GM18951 (cell line): ENCODE measurements around the gene UBTD1.

Experiments used
- POLR2A ChIP-seq: IDR thresholded peaks from 4 replicates; pipeline ENCODE4 v1.6.1; 2011; ENCODE audit warnings: mild to moderate bottlenecking; ENCODE audit not compliant: insufficient read length, insufficient read depth; ENCODE audit errors: extremely low read depth
- in situ Hi-C: fragments of 300-500 bp; cut with MboI; formaldehyde crosslinking; loops from one replicate; pipeline ENCODE4 v1.12.0; 2022; ENCODE audit warnings: low sequenced_read_pairs, mixed read lengths, inconsistent platforms; ENCODE audit not compliant: unreplicated experiment

The UBTD1 gene

DNA sequence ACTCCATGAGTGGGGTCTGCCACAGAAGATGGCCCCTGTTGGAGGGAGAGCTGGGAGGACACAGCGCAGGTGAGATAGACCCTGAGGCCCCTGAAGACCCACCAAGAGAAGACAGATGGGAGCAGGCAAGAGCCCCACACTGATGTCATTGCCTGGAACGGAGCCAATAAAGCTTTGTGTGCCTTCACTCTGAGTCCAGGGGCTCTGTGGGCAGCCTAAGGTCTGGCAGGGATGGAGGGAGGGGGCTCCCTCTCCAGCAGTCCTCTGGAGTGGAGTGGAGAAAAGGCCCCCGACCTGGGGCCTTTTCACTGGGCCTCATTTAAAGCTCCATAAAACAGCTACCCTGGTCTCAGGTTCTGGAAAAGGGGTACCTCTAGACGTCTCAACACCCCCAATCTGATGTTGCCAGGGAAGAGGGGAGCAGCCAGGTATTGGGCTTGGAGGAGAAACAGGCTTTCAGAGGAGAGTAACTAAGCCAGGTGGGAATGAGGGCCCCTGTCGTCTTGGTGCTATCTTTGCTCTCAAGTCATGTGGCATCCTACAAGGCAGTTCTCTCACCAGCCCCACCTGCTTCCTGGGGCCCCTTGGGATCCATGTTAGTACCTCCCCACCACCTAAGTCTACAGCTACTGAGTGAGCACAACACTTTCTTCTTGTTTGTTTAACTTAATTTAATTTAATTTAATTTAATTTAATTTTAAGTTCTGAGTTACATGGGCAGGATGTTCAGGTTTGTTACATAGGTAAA is 92.2 kb downstream of the UBTD1 start:
- TF ChIP-seq POLR2A, result no peak
- in situ Hi-C loops, result no loop called here

DNA sequence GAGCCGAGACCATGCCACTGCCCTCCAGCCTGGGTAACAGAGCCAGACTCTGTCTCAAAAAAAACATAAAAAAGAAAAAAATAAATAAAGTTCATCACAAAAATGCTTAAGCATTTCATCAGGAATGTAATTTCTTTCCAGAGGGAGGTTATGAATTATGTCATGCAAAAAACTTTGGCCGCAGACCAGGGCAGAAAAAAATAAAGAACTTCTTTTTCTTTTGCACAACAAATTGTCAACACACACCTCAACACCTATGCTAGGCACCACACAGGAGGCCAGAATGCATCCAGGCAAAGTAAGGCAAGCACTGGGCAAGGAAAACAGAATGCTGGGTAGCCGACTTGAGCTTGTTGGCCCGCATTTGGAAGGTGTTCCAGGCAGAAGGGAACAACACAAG is 94.7 kb downstream of the UBTD1 start:
- in situ Hi-C loops, result no loop called here
- TF ChIP-seq POLR2A, result no peak

DNA sequence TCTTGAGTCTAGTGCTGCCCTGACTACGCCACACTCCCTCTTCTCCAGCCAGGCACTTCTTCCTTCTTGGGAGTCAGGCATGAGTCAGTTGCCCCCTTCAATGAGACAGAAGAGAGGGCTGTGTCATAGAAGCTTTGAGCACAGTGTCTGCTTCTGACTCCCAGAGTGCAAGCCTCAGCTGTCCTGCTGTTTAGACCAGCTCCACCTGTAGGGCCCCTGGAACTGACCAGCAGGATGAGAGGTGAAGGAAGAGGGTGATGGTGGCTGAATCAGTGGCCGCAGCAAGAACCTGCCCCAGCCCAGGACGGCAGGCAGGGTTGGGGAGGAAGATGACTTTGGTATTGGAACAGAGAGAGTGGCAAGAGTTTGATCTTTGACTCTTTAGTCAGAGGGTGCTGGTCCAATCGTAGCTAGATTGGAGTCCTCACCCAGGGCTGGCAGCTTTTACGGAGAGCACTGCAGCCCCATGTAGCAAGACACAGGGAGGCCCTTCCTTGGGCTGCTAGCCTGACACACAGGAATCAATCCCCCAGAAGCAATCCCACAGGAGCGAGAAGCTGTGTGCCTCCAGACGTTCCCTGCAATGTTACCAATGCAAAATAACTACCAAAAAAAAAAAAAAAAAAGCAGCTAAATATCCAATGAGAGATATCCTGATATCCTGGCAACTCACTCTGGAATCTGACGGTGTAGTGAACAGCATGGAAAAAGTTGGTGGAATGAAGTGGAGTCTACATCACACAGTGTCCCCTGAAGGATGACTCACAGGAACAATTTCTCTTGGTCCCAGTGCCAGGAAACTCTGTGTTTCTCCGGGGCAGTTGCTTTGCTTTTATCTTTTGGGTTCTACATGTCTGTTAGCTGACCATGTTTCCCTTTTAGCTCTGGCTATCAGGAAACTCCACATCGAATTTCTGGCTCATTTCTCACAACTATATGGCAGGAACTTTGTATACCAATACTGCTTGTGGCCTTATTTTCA is 97.7 kb downstream of the UBTD1 start:
- in situ Hi-C loops, result no loop called here

DNA sequence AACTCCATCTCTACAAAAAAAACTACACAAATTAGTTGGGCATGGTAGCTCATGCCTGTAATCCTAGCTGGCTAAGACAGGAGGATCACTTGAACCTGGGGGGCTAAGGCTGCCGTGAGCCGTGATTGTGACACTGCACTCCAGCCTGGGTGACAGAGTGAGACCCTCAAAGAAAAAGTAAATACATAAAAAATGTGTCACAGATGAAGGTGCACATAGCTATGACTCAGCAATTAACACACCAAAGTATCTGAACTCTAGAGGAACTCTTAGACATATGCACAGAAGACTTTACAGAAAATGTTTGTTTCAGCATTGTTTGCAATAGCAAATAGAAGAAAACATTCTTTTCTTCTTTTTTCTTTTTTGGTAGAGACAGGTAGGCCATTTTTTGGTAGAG is 99.1 kb downstream of the UBTD1 start:
- in situ Hi-C loops, result no loop called here
- TF ChIP-seq POLR2A, result no peak

More for the DNA sequence above, 97.7 kb downstream of the UBTD1 start:
- TF ChIP-seq POLR2A, result no peak

DNA sequence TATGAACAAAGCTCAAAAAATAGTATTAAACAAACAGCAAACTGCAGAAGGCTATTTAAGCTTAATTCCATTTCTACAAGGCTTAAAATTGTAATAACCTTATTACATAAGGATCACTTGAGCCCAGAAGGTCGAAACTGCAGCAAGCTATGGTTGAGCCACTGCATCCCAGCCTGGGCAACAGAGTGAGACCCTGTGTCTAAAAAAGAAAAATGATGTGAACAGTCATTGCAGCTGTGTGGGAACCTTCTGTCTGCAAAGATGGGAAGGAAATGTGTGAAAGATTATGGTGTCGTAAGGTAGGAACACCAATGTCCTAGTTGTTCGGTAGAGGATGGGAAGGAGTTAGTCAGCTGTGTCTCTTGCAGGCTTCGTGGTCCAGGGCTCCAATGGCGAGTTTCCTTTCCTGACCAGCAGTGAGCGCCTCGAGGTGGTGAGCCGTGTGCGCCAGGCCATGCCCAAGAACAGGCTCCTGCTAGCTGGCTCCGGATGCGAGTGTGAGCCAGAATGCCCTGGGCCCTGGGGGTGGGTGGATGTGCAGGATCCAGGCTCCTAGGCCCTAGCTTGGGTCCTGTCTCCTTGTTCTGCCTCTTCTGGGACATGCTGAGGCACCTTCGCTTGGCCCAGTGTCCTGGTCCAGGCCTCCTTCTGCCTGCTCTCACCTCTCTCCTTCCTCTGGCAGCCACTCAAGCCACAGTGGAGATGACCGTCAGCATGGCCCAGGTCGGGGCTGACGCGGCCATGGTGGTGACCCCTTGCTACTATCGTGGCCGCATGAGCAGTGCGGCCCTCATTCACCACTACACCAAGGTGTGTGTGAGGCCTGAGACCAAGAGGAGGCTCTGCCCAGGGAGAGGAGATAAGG is 99.9 kb downstream of the UBTD1 start:
- in situ Hi-C loops, result no loop called here
- TF ChIP-seq POLR2A, result no peak

DNA sequence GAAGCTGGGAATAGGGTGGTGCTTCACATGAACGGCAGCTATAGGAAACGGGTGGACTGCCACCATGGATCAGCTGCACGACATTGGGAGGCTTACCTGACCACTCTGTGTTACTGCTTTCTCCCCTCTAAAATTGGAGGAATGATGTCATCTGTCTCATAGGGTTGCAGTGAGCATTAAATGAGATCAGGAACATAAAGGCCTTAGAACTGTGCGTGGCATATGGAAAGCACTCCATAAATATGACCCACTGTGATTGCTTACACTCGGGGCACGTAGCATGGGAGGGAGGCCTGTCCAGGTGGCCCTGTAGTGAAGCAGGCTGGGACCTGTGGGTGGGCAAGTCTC is 100.5 kb downstream of the UBTD1 start:
- in situ Hi-C loops, result no loop called here
- no peak for TF ChIP-seq POLR2A

DNA sequence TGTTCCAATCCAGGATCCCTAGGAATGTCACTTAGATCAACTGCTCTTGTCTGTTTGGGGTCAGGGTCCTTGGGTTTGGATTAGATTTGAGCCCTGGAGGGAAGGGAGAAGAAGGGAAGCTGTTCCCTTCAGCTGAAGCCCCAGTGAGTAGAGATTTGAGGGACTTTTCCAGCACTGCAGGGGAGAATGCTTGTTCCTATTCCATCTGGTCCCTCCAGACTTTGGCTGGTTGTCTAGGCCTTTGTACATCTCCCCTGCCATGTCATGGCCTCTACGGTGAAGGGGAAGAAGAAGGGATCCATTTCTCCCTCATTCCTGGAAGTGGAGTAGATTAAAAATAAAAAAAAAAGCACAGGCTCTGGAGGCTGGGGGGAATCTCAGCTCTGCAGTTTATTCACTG is 101.9 kb downstream of the UBTD1 start:
- in situ Hi-C loops, result no loop called here
- no peak for TF ChIP-seq POLR2A

DNA sequence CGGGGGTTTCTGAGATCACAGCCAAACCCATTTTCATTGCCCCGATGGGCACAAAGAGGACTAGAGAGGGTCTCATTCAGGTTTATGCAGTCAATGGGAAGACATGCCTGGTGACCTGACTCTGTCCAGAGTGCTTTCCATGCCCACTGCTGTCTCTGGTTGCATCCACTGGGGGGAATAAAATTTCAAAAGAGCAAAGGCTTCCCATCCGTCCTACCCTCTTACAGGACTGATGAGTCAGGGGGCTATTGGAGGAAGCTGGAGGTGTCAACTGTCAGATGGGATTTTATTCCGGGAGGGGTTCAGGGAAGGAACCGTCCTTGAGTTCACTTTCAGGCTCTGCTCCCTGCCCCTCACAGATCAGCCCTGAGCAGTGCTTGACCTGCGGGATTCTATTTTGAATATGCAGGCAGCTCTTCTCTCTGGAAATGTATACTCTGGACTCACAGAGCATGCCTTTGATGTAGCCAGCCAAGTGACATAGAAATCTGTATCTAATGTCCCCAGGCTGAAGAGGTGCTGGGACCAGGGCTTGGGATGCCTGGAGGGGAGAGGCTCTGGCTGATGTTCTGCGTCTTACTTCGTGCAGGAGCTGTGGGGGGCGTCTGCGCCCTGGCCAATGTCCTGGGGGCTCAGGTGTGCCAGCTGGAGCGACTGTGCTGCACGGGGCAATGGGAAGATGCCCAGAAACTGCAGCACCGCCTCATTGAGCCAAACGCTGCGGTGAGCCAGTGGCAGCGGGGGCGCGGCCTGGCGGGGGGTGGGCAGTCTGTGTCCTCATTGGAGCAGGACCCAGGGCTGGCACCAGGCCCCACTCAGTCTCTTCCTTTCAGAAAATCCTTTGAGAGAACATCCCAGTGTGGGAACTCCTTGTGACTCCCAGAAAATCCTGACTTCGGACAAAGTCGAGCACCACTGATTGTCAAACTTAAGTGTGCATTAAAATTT is 102.8 kb downstream of the UBTD1 start:
- TF ChIP-seq POLR2A, result no peak
- in situ Hi-C loops, result no loop called here

DNA sequence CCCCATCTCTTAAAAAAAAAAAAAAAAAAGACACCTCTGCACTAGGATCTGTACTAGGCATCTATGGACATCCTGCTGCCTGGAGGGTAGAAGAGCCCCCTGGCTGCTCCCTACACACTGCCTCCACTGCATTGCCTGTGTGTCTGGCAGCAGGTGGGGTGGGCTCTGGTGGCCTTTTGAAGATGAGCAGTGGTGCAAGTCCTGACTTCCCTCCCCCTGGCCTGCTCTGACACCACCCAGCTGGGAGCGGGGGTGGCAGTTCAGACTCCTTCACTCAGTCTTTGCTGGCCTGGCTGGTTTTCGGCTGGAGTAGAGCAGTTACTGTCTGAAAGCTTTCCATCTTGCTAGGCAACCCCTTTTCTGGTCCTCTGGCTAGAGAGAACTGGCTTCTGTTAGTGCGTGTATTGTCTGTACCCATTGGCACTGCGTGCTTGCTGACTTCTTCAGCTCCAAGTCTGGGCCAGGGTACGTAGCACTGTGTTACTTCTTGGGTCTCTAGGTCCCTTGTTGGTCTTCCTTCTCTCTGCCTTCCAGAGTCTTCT is 108.4 kb downstream of the UBTD1 start:
- in situ Hi-C loops, result no loop called here

DNA sequence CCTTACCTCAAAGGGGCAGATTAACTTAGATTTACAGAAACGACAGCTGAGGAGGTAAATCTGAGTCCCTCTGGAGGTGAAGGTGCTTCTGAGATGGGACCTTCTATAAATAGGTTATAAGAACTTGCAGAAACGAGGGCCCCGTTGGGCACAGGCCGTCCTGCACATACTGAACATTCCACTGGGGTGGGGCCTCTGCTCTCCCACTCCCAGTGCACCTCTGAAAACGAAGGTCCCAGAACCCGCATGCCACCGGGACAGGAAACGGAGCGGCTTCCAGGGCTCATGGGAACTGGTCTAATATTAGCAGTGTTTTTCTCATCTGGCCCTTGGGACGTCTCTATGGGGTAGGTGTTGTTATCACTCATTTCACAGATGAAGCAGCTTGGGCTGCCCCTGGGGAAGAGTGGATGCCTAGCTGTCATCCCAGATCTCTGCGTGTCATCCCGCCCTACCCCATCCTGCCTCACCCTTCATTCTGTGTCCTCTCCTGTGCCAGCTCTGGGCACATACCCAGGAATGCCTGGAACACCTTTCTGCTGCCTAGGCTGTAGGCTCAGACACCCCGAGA is 110.4 kb downstream of the UBTD1 start:
- TF ChIP-seq POLR2A, result no peak
- in situ Hi-C loops, result no loop called here

More for the DNA sequence above, 108.4 kb downstream of the UBTD1 start:
- TF ChIP-seq POLR2A, result no peak

DNA sequence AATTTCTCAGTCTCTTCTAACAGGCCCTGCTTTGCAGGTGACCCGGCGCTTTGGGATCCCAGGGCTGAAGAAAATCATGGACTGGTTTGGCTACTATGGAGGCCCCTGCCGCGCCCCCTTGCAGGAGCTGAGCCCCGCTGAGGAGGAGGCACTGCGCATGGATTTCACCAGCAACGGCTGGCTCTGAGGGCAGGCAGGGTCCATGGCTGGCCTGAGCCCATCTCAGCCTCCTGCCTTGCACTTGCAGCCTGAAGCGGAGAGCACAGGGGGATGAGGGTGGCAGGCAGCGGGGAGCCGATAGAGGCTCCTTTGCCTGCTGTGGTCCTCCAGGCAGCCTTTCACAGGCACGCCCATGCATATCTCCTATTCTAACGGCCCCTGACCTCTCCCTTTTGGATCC is 112.7 kb downstream of the UBTD1 start:
- TF ChIP-seq POLR2A, result no peak
- in situ Hi-C loops, result no loop called here

DNA sequence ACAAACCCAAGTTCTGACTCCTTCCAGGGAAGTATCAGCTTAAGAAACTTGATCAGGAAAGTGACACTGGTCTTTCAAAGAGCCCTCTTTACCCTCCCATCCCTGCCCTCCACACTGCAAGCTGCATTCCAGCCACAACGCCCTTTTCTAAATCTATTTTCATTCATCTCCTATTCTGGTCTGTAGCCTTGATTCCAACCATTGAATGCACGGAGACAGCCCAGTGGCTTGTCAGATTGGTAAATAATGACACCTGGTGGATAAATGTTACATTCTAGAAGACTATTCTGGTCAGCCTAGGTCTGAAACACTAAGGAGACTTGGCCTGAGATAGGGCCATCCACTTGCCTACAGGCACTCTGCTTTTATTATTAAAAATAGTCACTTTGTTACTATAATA is 113.7 kb downstream of the UBTD1 start:
- in situ Hi-C loops, result no loop called here
- no peak for TF ChIP-seq POLR2A

DNA sequence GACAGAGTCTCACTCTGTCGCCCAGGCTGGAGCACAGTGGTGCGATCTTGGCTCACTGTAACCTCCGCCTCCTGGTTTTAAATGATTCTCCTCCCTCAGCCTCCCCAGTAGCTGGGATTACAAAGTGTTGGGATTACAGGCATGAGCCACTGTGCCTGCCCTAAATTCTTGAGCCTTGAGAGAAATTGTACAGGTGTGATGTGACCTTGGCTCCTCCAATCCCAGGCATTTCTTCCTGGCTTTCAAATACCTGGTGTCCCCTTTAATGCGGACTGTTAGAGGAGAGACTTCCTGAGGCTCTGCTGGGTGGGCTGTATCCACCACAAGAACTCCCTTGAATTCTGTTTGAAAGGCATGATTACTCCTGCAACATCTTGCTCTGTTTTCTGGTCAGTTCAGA is 119.6 kb downstream of the UBTD1 start:
- in situ Hi-C loops, result no loop called here
- no peak for TF ChIP-seq POLR2A
